ENCODE results near the gene PFKFB2.

The PFKFB2 gene

DNA sequence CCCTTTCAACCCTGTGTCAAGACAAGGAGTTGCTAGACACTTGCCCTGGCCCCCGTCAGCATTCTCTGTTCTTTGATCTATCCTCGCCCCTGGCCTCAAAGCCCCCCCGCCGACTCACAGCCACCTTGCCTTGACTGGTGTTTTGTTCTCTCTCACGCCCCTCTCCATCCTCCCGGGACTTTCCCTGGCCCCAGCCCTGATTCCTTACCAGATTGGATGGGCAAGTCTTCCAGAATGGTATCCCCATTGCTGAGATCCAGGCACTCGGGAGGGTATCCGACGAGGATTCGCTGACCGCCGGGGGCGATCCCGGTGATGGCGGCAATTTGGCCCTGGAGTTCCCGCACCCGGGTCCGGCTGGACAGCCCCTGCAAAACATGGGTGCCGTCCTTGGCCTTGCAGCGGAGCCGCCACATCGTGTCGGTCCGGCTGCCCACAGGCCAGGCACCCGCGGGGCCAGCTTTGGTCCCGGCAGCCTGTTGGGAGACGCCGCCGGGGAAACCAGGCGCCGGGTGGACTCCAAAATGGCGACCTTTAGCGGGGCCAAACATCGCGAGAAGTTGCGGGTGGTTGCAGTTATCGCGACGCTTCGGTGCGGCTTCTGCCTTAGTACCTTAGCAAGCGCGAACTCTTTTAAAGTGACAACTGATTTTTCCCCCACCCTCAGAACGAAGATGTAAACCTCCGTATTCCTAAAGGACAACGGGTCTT is 2.4 kb upstream of the PFKFB2 start:
- Histone ChIP-seq H3K9ac (ENCODE audit: low read length) (peak overlapping the region; percentile 47), H3K36me3 (ENCODE audit: control insufficient read depth, insufficient read depth, low read length) (peaks cover 7% of the 10 kb centered on the region), H3K4me1 (ENCODE audit: control insufficient read depth, insufficient read depth, low read length) (peaks cover 9% of the 10 kb centered on the region), H3K4me3 (ENCODE audit: low read length) (peak overlapping the region; percentile 82), H3K27me3 (ENCODE audit: control insufficient read depth, insufficient read depth, low read length) (no peaks in the 10 kb centered on the region), H3K27ac (ENCODE audit: low read depth, low read length) (peak overlapping the region; percentile 82)

GRCh38 chr1:207051191-207051943 is 1.7 kb upstream of the PFKFB2 start, which contains the start of gene YOD1:
TSS of gene YOD1 (minus strand) at chr1:207051208. CDS start at chr1:207051030, 178 bp downstream.
- no peaks in the 10 kb centered on the region for H3K27me3 ChIP-seq (ENCODE audit: control insufficient read depth, insufficient read depth, low read length)
- peak within 1 kb of the TSS; percentile 82 for H3K27ac ChIP-seq (ENCODE audit: low read depth, low read length)
- H3K36me3 ChIP-seq (ENCODE audit: control insufficient read depth, insufficient read depth, low read length) = peaks cover 7% of the 10 kb centered on the region
- H3K9ac ChIP-seq (ENCODE audit: low read length) = peak within 1 kb of the TSS; percentile 47
- H3K4me3 ChIP-seq (ENCODE audit: low read length) = peak within 1 kb of the TSS; percentile 82
- peaks cover 9% of the 10 kb centered on the region for H3K4me1 ChIP-seq (ENCODE audit: control insufficient read depth, insufficient read depth, low read length)

GRCh38 chr1:207054491-207054890 is 1.4 kb downstream of the PFKFB2 start:
- H3K27ac ChIP-seq (ENCODE audit: low read depth, low read length) = peak overlapping the region; percentile 17
- H3K9ac ChIP-seq (ENCODE audit: low read length) = no peak overlapping the region

DNA sequence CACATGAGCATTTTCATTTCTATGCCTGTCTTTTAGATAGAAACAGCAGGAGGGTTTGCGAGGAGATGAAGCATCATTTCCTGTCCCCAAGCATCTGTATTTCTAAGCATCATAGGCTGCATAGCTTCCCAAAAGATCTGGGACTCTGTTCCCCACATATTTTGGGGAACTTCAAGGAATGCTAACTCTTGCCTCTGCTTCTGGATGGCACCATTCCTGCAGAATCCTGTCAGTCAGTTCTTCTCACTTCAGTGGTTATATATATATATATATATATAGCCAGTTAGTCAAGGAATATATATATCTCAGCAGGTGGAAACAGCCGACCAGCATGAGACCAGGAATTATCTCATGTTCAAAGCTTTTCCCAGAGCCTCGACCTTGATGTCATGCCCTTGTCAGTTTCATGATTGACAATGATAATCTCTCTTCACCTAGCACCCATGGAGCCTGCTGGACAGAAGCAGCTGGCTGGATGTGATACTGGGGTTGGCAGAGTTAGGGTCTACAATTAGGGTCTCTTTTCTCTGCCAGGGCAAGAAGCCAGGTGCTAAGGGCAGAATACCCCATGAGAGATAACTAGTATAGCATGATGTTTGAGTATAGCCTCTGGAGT is 2.4 kb downstream of the PFKFB2 start:
- Histone ChIP-seq H3K27me3 (ENCODE audit: control insufficient read depth, insufficient read depth, low read length) (no peaks in the 10 kb centered on the region), H3K4me3 (ENCODE audit: low read length) (no peak overlapping the region), H3K36me3 (ENCODE audit: control insufficient read depth, insufficient read depth, low read length) (peaks cover 9% of the 10 kb centered on the region), H3K27ac (ENCODE audit: low read depth, low read length) (no peak overlapping the region), H3K4me1 (ENCODE audit: control insufficient read depth, insufficient read depth, low read length) (no peaks in the 10 kb centered on the region), H3K9ac (ENCODE audit: low read length) (no peak overlapping the region)

More at GRCh38 chr1:207054491-207054890, 1.4 kb downstream of the PFKFB2 start:
- peaks cover 2% of the 10 kb centered on the region for H3K36me3 ChIP-seq (ENCODE audit: control insufficient read depth, insufficient read depth, low read length)
- no peaks in the 10 kb centered on the region for H3K27me3 ChIP-seq (ENCODE audit: control insufficient read depth, insufficient read depth, low read length)
- no peak overlapping the region for H3K4me3 ChIP-seq (ENCODE audit: low read length)
- H3K4me1 ChIP-seq (ENCODE audit: control insufficient read depth, insufficient read depth, low read length) = peaks cover 4% of the 10 kb centered on the region

- Histone ChIP-seq H3K27ac (ENCODE audit: low read depth, low read length) (no peak overlapping the region), H3K9ac (ENCODE audit: low read length) (peak overlapping the region; percentile 35), H3K27me3 (ENCODE audit: control insufficient read depth, insufficient read depth, low read length) (no peaks in the 10 kb centered on the region), H3K4me3 (ENCODE audit: low read length) (peak overlapping the region; percentile 30), H3K36me3 (ENCODE audit: control insufficient read depth, insufficient read depth, low read length) (peaks cover 11% of the 10 kb centered on the region), H3K4me1 (ENCODE audit: control insufficient read depth, insufficient read depth, low read length) (no peaks in the 10 kb centered on the region)
These were observed 3.6 kb downstream of the PFKFB2 start for GRCh38 chr1:207056673-207057072.

GRCh38 chr1:207058252-207058651 is 5.2 kb downstream of the PFKFB2 start:
- Histone ChIP-seq H3K36me3 (ENCODE audit: control insufficient read depth, insufficient read depth, low read length) (peaks cover 20% of the 10 kb centered on the region), H3K27me3 (ENCODE audit: control insufficient read depth, insufficient read depth, low read length) (no peaks in the 10 kb centered on the region), H3K27ac (ENCODE audit: low read depth, low read length) (no peak overlapping the region), H3K4me1 (ENCODE audit: control insufficient read depth, insufficient read depth, low read length) (no peaks in the 10 kb centered on the region), H3K4me3 (ENCODE audit: low read length) (no peak overlapping the region), H3K9ac (ENCODE audit: low read length) (no peak overlapping the region)

- Histone ChIP-seq H3K4me3 (ENCODE audit: low read length) (no peak overlapping the region), H3K9ac (ENCODE audit: low read length) (no peak overlapping the region), H3K4me1 (ENCODE audit: control insufficient read depth, insufficient read depth, low read length) (no peaks in the 10 kb centered on the region), H3K27ac (ENCODE audit: low read depth, low read length) (no peak overlapping the region), H3K36me3 (ENCODE audit: control insufficient read depth, insufficient read depth, low read length) (peaks cover 27% of the 10 kb centered on the region), H3K27me3 (ENCODE audit: control insufficient read depth, insufficient read depth, low read length) (no peaks in the 10 kb centered on the region)
These were observed 6.1 kb downstream of the PFKFB2 start for GRCh38 chr1:207058878-207059867.

DNA sequence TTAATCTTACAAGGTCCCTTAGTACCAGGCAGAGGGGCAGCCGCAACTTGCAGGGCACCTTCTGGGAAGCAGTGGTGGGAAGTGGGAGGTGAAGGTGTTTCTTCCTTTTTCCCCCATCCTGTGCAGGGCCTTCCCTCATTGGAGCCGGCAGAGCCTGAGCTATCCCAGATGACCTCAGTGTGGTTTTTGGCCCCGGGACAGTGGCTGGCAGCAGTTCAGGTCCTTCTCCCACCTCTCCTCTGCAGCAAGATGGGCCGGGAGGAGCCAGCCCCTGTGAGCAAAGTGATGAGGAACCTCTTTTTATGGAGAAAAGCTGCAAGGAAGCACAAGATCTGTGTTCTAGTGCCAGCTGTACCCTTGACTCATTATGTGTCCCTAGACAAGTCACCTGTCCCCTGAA is 6.8 kb downstream of the PFKFB2 start:
- no peak overlapping the region for H3K9ac ChIP-seq (ENCODE audit: low read length)
- peaks cover 28% of the 10 kb centered on the region for H3K36me3 ChIP-seq (ENCODE audit: control insufficient read depth, insufficient read depth, low read length)
- H3K4me1 ChIP-seq (ENCODE audit: control insufficient read depth, insufficient read depth, low read length) = no peaks in the 10 kb centered on the region
- no peak overlapping the region for H3K27ac ChIP-seq (ENCODE audit: low read depth, low read length)
- no peaks in the 10 kb centered on the region for H3K27me3 ChIP-seq (ENCODE audit: control insufficient read depth, insufficient read depth, low read length)
- H3K4me3 ChIP-seq (ENCODE audit: low read length) = no peak overlapping the region

GRCh38 chr1:207060596-207060995 is 7.5 kb downstream of the PFKFB2 start:
- Histone ChIP-seq H3K36me3 (ENCODE audit: control insufficient read depth, insufficient read depth, low read length) (peaks cover 31% of the 10 kb centered on the region), H3K9ac (ENCODE audit: low read length) (no peak overlapping the region), H3K4me3 (ENCODE audit: low read length) (no peak overlapping the region), H3K4me1 (ENCODE audit: control insufficient read depth, insufficient read depth, low read length) (no peaks in the 10 kb centered on the region), H3K27ac (ENCODE audit: low read depth, low read length) (no peak overlapping the region), H3K27me3 (ENCODE audit: control insufficient read depth, insufficient read depth, low read length) (no peaks in the 10 kb centered on the region)

- Histone ChIP-seq H3K36me3 (ENCODE audit: control insufficient read depth, insufficient read depth, low read length) (peaks cover 31% of the 10 kb centered on the region), H3K4me3 (ENCODE audit: low read length) (no peak overlapping the region), H3K27me3 (ENCODE audit: control insufficient read depth, insufficient read depth, low read length) (no peaks in the 10 kb centered on the region), H3K9ac (ENCODE audit: low read length) (no peak overlapping the region), H3K27ac (ENCODE audit: low read depth, low read length) (no peak overlapping the region), H3K4me1 (ENCODE audit: control insufficient read depth, insufficient read depth, low read length) (no peaks in the 10 kb centered on the region)
These were observed 9.0 kb downstream of the PFKFB2 start for GRCh38 chr1:207062058-207062457.

DNA sequence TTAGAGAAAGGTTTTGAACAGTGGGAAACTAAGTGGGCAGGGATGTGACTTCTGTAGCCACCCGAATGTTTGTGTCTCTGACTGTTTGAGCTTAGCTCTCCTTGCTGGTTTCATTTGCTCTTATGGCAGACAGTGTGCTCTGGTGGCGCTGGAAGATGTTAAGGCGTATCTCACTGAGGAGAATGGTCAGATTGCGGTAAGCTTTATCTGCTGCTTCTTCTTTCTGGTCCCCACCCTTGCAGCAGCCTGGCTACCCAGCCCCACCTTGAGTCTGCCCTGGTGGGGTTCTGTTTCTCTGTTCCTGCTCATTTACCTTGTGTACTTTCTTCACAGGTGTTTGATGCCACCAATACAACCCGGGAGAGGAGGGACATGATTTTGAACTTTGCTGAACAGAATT is 9.9 kb downstream of the PFKFB2 start:
- Histone ChIP-seq H3K27ac (ENCODE audit: low read depth, low read length) (no peak overlapping the region), H3K4me3 (ENCODE audit: low read length) (no peak overlapping the region), H3K27me3 (ENCODE audit: control insufficient read depth, insufficient read depth, low read length) (no peaks in the 10 kb centered on the region), H3K36me3 (ENCODE audit: control insufficient read depth, insufficient read depth, low read length) (peaks cover 31% of the 10 kb centered on the region), H3K4me1 (ENCODE audit: control insufficient read depth, insufficient read depth, low read length) (no peaks in the 10 kb centered on the region), H3K9ac (ENCODE audit: low read length) (no peak overlapping the region)

All from rectal smooth muscle tissue (tissue), 1 donor.